HG03095 (cell line): Measurements from ENCODE around the gene SLC43A3.
"Not testable (repeated sequence)": the region's sequence is repeated elsewhere in the genome, so short reads cannot be mapped to it uniquely, and the experiment has no call there.

ENCODE experiments used
- ATAC-seq: cut with Tn5 transposase; IDR thresholded peaks from one replicate; pipeline ENCODE4 v1.9.1; 2021; ENCODE audit warnings: moderate library complexity; ENCODE audit not compliant: unreplicated experiment

Gene SLC43A3

DNA sequence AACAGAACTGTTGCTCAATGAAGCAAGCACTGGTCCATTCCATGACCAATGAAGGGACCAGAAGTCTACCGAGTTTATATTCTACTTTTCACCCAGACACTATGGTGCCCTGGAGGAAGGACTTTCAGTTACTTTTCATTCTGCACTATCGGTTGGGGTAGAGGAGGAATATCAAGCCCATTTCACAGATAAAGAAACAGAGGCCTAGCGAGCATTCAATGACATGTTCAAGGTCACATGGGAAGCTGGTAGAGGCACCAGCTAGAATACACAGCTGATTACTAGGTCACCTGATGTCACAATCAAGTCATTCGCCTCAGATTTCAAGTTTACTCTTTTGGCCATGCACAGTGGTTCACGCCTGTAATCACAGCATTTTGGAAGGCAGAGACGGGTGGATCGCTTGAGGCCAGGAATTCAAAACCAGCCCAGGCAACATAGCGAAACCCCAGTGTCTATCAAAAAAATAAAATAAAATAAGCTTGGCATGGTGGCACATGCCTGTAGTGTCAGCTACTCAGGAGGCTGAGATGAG is 18.9 kb downstream of the SLC43A3 start:
- no peak for ATAC-seq

DNA sequence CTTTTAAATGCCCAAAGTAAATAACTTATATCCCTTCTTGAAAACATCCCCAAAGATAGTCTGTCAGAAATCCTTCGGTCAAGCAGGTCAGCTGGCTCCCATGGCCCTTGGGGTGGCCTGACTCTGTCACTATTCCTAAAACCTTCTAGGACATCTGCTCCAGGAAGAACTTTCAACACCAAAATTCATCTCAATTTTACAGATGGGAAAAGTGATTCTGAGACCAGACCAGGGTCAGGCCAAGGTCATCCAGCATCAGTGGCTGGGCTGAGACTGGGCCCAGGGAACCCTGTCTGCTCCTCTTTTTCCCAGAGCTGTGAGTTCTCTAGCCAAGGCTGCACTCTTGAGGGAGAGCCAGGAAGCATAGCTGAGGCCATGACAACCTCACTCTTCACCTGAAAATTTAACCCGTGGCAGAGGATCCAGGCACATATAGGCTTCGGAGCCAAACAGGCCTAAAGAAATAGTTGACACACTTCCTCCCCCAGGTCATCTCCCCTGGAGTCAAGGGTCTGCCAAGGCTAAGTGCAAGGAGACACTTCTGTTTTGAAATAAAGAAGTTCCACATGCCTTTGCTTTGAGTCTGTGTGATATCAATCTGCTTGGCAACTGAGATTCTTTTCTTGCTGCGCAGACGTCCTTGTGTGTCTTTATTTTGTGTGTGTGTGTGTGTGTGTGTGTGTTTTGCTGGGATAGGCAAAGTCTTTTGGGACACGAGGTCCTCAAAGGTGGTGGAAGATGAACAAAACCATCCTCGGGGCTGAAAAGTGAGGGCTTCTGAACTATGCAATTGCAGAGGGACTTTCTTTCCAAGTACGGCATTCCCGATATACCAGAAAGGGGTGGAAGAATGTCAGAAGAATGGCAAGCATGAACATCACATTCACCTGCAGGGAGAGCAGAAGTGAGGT is 19.7 kb downstream of the SLC43A3 start:
- ATAC-seq, result no peak

DNA sequence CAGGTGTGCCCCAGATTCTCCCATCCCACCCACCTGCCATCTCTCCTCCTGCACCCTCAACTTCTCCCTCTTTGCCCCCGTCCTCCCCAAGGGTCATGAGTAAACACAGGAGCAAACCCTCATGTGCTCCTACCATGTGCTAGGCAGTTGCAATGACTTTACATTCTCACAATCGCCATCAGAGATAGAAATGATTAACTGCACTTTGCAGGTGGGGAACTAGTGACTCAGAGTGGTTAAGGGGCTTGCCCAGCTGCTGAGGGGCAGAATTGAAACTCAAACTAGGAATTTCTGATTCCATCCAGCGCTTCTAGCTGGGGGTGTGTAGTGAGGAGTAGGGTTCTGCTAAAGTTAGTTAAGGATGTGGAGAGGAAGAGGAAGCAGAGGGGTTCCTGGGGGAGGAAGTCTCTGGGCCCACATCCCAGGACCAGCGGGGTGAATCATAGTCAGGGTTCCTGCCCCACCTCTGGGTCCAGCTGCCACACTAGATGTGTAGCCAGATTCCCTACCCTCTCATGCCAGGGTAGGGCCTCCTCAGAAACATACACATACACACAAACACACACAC is 20.5 kb downstream of the SLC43A3 start:
- ATAC-seq, result peak; percentile 77

DNA sequence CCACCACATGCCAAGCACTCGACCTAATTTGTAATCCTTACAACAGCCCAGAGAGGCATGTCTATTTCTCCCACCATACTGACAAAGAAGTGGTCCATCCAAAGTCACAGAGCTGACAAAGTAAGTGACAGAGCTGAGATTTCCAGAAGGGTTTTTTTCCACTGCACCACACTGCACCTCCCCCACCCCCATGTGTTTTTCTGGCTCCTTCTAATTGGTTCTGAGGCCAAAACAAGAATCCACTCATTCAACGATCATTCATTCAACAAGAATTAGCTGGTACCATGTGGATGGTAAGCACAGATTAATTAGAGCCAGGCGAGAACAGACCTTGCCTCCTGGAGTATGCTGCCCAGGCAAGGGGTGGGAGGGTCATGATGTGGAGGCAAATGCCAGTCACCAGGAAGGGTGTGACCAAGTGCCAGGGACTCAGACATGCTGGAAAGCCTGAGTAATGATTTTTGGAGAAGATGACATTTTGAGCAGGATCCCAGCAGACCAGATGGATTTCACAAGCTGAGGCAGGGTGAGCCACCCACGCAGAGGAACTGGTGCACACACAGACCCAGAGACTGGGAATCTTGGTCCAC is 21.6 kb downstream of the SLC43A3 start:
- no peak for ATAC-seq

DNA sequence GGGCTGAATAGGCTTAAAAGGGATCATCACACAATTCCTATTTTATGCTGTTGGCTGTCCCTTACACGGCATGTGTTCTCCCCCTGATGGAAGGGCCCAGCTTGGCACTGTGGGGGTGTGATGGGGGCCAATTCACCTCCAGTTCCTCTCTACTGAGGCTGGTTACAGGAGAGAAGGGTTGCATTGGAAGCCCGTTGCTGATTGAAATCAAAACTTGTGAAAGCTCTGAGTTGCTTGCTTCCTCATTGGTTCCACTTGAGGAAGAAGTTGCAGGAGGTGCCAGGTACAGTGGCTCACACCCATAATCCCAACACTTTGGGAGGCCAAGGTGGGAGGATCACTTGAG is 23.1 kb downstream of the SLC43A3 start:
- ATAC-seq, result no peak

DNA sequence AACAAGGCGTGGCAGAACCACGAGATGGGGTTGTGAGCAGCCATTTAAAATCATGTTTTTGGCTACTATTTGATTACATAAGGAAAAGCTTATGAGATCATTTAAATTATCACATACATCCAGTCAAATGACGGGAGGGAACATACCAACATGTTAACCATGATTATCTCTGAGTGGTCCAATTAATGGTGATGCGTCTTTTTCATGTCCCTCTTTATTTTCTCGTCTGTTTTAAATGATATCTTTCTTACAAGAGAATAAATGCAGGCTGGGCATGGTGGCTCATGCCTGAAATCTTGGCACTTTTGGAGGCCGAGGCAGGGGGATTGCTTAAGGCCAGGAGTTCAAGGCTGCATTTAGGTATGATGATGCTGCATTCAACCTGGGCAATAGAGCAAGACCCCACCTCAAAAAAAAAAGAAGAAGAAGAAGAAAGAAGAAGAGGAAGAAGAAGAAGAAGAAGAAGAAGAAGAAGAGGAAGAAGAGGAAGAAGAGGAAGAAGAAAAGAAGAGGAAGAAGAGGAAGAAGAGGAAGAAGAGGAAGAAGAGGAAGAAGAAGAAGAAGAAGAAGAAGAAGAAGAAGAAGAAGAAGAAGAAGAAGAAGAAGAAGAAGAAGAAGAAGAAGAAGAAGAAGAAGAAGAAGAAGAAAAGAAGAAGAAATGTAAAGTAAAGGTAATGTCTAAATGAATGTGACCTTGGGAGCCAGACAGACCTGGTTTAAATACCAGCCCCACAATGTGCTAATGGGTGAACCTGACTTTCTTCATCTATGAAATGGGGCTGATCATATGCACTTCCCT is 23.7 kb downstream of the SLC43A3 start:
- not testable (repeated sequence) for ATAC-seq

DNA sequence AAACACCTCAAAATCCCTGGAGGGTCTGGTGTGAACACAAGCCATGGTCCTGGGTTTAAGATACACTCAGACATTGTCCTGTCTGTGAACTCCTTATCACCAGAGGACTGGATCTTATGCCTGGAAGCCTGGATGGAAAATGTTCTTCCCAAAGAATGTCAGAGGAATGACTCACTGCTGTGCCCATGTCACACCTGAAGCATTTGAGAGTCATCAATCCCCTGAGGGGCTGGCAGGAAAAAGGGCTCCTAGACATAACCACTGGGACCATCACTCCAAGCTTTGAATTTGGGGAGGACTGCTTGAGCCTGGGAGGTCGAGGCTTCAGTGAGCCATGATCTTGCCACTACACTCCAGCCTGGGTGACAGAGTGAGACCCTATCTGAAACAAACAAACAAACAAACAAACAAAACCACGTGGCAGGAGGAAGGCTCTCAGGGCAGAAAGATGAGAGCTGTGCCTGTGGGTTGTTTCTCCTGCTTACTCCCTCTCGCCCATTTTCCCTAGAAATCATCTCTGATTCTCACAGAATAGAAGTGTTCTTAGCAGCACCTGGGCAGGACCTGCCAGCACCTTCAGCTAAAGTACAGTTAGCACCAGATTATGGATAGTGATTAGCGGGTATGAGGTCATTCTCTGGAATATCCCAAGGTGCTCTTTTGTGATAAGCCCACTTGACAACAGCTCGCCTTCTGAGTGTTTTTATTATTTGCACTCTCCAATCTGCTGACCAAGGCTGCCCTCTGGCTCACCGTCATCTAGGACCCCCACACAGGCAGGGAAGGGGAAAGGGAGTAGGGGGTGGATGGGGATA is 24.5 kb downstream of the SLC43A3 start:
- ATAC-seq, result no peak

DNA sequence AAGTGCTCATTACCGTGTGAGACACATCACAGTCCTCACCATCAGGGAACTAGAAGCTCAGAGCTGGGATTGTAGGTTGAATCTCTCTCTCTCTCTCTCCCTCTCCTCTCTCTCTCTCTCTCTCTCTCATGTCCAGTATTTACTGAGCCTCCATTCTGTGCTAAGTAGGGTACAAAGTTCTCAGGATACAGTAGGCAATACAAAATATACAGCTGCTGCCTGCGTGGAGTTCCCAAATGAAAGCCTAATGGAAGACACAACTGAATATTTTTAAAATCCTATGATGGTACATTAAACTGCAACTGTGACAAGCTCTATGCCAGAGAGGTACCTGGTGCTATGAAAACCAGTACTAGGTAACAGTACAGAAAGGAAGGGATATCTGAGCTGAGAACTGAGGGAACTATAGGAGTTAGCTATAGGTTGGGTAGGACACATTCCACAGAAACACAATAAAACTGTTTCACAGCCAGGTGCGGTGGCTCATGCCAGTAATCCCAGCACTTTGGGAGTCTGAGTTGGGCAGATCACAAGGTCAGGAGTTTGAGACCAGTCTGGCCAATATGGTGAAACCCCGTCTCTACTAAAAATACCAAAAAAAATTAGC is 26.8 kb downstream of the SLC43A3 start:
- ATAC-seq, result no peak

DNA sequence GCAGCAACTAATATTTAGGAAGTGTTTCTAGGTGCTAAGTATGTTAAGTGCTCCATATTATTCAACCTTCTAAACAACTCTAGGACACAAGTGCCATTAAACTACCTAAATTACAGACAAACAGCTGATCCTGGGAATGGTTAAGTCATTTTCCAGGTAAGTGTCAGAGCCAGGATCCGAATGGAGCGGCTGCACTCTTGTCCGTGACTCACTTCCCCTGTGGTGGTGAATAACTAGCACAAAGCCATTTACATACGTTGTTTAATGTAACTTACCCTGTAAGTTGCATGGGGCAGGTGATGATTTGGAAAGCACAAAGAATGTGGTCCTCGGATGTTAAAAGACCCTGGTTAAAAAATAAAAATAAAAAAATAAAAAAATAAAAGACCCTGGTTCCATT is 27.7 kb downstream of the SLC43A3 start:
- no peak for ATAC-seq

DNA sequence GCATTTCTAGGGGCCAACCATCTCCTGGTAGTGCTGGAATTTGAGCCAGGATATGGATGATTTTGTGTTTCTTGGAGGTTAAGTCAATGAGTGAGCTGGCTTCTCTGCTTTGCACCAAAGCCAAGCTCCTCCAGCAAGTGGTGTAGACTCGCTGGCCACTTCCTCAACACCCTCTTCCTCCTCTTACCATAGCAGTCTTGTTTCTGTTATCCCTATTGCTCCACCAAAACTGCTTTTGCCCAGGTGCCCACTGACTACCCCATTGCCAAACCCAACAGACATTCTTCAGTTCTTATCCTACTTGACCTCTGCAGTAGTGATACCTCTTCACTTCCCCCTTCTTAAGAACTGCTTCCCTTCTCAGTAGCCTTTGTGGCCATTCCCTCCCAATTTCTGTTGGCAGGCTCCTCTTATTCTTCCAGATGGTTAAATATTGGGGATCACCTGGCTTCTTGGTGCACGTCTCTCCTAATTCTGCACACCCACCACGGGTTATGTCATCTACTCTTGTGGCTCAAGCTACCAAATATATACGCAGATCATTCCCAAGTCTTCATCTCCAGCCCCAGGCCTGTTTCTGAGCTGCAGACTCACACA is 29.4 kb downstream of the SLC43A3 start:
- no peak for ATAC-seq

DNA sequence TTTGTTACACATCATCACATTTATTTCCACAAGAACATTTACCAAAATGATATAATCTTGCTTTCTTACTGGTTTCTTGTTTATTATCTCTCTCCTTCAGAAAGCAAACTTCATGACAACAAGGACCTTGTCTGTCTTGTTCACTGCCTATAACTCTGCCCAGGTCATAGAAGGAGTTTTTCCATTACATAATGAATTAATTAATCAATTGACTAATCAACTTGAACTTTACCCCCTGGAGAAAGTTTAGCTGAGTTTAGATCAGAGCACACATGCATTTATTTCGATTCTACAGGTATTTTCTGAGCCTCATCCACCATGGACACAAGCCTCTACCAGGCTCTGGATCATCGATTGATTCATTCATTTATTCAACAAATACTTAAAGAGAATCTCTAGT is 30.2 kb downstream of the SLC43A3 start:
- no peak for ATAC-seq

DNA sequence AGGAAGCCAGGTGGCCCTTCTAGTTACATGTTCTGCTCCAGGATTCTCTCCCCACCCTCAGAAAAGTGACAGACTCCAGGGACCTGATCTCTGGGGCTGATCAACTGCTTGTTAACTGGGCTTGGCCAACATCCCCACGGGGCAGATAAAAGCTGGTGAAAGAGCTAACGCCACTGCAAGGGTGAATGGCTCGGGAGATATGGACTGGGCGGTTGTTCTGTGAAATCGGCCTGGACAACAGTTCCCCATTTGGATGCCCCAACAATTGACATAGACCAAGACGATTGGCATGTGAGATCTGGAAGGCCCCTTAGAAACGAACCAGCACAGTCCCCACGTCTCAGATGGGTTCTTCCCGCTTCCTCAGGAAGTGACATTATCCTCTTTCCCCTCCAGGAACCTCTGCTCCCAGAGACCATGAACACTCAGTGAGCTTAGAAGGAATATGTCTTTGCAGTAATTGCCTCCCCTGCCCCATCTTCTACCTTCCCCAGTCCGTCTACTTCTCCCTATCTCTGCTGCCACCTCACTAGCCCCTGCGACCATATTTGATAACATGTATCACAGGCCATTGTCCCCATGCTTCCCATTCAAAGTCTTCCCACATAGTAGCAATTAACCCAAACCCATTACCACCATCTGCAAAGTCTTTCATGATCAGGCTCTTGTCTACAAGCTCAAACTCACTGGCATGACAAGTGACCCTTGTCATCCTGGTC is 30.9 kb downstream of the SLC43A3 start:
- no peak for ATAC-seq

DNA sequence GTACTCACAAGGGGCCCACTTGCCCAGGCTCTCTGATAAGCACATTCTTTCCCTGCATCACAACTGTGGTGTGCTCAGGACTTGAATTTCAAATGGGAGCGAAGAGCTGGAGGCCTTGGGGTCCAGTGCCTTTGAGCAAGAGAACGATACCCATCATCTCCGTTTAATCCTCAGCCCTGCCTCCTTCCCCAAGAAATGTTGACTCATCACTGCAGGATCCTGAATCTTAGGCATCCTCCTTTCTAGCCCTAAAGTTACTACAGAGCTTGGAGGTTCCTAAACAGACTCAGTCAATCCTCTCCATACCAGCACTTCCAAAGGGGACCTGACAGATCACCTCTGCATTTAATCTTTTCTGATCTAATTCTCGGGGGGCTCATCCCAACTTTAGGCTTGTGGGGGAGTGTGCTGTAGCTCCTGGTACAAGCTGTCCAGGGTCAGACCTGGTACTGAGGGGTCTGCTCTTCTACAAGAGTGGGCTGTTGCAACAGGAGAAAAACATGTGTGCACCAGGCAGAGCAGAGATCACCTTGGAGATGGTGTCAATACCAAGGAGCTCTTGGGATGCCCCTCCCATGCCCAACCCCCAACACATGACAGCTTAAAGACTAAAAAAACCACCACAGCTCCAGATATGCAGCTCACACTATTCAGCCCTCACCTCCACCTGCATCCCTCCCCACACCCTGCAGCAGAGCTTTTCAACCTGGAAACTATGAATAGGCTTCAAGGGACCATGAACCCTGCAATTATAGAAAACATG is 32.5 kb downstream of the SLC43A3 start:
- ATAC-seq, result no peak

DNA sequence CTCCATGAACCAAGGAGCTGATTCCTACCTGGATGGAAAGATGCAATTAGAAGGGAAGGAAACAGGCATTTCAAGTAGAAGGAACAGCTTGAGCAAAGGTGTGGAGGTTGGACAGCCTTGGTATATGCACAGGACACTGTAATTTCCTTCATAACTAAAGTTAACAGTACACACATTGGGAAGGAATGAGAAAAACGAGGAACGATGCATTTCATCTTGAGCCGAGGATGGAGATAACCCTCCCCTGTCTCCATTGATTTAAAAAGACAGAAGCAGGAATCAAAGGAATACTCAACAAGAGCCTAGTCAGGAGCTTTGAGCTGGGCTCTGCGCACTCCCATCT is 34.2 kb downstream of the SLC43A3 start:
- no peak for ATAC-seq

DNA sequence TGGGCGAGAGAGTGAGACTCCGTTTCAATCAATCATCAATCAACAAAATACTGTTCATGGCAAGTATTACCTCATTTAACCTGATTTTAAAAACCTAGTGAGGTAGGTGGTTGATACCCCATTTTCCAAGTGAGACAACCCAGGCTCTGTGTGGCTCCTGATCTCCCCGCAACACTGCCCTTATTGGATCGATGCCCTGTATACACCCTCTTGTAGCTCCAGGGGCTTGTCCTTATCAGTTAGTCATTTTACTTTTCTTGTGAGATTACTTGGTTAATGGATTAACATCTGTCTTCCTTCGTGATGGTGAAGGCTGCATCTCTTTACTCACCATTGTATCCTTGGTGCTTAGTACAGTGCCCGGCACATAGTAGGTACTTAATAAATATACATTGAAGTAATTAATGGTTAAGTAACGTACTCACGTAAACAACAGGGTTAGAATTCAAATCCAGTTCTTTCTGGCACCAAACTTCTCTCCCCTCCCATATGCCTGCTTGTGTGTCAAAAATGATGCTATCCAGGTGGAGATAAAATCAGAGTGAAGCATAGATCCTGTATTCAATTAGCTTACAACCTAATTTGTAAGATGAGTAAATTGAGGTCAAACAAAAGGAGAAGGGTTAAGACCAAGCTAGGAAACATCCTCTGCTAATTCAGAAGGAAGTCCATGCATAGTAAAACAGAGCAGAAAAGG is 34.7 kb downstream of the SLC43A3 start:
- ATAC-seq, result no peak

DNA sequence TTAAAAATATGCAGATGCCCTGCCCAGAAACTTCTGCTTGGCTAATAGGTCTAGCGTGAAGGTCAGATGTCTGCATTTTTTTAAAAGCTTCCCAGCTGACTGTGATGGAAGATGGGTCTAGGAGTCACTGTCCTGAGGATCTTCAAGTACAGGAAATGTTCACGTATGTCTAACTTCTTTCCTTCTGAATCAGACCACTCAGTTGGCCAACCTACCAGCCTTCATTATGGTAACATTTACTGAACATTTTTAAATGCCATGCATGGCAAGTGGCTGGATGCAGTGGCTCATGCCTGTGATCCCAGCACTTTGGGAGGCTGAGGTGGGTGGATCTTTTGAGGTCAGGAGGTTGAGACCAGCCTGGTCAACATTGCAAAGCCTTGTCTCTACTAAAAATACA is 35.4 kb downstream of the SLC43A3 start:
- ATAC-seq, result no peak

DNA sequence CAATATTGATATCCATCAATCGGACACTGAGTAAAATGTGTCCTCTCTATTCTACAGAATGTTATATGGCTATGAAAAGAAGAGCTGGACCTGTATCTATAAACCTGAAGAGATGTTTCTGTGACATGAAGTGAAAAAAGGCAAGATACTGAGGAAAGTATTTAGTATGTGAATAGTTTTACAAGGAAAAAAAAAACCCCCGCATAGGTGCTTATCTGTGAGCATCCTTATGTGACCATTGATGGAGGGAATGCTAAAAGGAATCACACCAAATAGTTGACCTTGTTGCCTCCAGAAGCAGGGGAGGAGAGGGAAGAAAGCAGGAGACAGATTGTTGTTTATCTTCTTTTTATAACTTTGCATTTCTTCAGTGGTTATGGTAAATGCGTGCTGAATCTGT is 35.8 kb downstream of the SLC43A3 start:
- ATAC-seq, result no peak

DNA sequence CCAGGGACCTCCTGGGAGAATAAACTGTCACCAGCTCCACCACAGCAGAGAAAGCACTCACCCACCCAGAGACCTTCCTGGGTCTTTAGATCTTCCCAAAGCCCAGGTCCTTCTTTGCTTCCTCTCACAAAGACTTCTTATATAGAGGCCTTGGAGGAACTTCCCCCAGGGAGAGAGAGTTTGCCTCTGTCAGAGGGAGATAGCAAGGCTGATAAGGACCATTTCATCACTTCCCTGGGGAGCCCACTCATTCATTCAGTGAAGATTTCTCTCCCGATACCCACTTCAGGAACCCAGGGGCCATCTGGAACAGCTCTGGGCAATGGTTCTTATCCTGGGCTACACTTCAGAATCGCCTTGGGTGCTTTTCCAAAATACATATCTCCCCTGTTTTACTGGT is 36.4 kb downstream of the SLC43A3 start, which contains the start of gene PRG2:
Gene PRG2 (minus strand): TSS at position 116 of the 400 bp plus-strand sequence. CDS start 706 bp downstream, outside the sequence.
- ATAC-seq, result no peak
